GM12878 (cell line): ENCODE measurements around the gene IGSF6. TPM values are rescaled to one million over a fixed set of nuclear protein-coding genes. Genes with fewer than 3 reads are reported as not detected.

Source experiments
- ATAC-seq: fragments of 200-7000 bp; cut with Tn5 transposase; 3 replicates; pipeline ENCODE4 v1.9.1; 2020; ENCODE audit warnings: mild to moderate bottlenecking, moderate library complexity
- BruUV-seq: library from RNA; stranded (reverse); fragments of 400-500 nt; replicated peaks from 2 replicates; lab custom pipeline; 2021; lab: Mats Ljungman, UMichigan
- CTCF ChIA-PET: fragments of 300-600 bp; sonication (Branson Sonifier 250); formaldehyde crosslinking; extraction: SDS; loops from one replicate; lab custom pipeline; 2021; ENCODE audit warnings: inconsistent platforms; lab: Yijun Ruan, JAX
- POLR2A ChIA-PET: fragments of 350-600 bp; formaldehyde crosslinking; extraction: SDS; loops from one replicate; lab custom pipeline; 2021; ENCODE audit warnings: inconsistent platforms; lab: Charles Lee
- RAD21 ChIA-PET: fragments of 300-600 bp; sonication (Branson Sonifier 250); formaldehyde crosslinking; loops from one replicate; lab custom pipeline; 2023; ENCODE audit warnings: antibody characterized with exemption; ENCODE audit not compliant: unreplicated experiment; lab: Charles Lee
- SMC1A ChIA-PET: fragments of 300-600 bp; sonication (Branson Sonifier 250); formaldehyde crosslinking; loops from one replicate; lab custom pipeline; 2023; ENCODE audit not compliant: unreplicated experiment, uncharacterized antibody; lab: Charles Lee
- DNase-seq: peaks from one replicate; pipeline ENCODE4 v3.0.0-alpha.2; 2011; ENCODE audit warnings: low read depth, low spot score
- FAIRE-seq: peaks from 3 replicates; lab custom pipeline; 2011; peaks lifted over from hg19 to GRCh38; lab: Jason Lieb, UNC
- H2AFZ ChIP-seq: 2 replicates; pipeline ENCODE4 v1.6.0; 2011; ENCODE audit warnings: low read depth, low read length, control low read depth; ENCODE audit not compliant: control insufficient read depth
- H3K27ac ChIP-seq: 2 replicates; pipeline ENCODE4 v1.5.1; 2011; ENCODE audit warnings: control low read depth; ENCODE audit not compliant: control insufficient read depth, insufficient read depth
- H3K27me3 ChIP-seq, 2 experiments: replicated peaks in 1 of 2; 2 replicates each; pipeline versions ENCODE4 v1.6.0 to v1.6.1; 2011; ENCODE audit warnings: low read length in 1 of 2; ENCODE audit not compliant: control insufficient read depth in 2 of 2, insufficient read depth in 2 of 2
- H3K36me3 ChIP-seq, 2 experiments: 2 replicates each; pipeline ENCODE4 v1.5.1; 2011; ENCODE audit warnings: low read length in 1 of 2; ENCODE audit not compliant: control insufficient read depth in 2 of 2, insufficient read depth in 2 of 2
- H3K4me1 ChIP-seq: 2 replicates; pipeline ENCODE4 v1.6.1; 2011; ENCODE audit warnings: mild to moderate bottlenecking, low read length, moderate library complexity, mixed read lengths; ENCODE audit not compliant: control insufficient read depth, insufficient read depth
- H3K4me2 ChIP-seq: 2 replicates; pipeline ENCODE4 v1.6.0; 2011; ENCODE audit warnings: control low read depth; ENCODE audit not compliant: control insufficient read depth, insufficient read depth
- H3K4me3 ChIP-seq: fragments of 200-600 bp; sonication (generic); 2 replicates; pipeline ENCODE4 v1.5.1; 2016
- H3K79me2 ChIP-seq: 2 replicates; pipeline ENCODE4 v1.6.0; 2011; ENCODE audit warnings: low read length; ENCODE audit not compliant: control insufficient read depth, insufficient read depth
- H3K9ac ChIP-seq: 2 replicates; pipeline ENCODE4 v1.8.0; 2011; ENCODE audit warnings: low read length, control low read depth, mixed read lengths; ENCODE audit not compliant: control insufficient read depth, insufficient read depth
- H3K9me3 ChIP-seq: replicated peaks from 3 replicates; pipeline ENCODE4 v1.5.1; 2011; ENCODE audit warnings: mild to moderate bottlenecking, low read length; ENCODE audit not compliant: control insufficient read depth, insufficient read depth
- H4K20me1 ChIP-seq: 2 replicates; pipeline ENCODE4 v1.6.0; 2011; ENCODE audit not compliant: control insufficient read depth, insufficient read depth
- E2F8 ChIP-seq: fragments of 450-650 bp; IDR thresholded peaks from 2 replicates; pipeline ENCODE4 v1.6.1; 2018; ENCODE audit warnings: mild to moderate bottlenecking, low read depth, moderate library complexity; ENCODE audit not compliant: partially characterized antibody
- JUNB ChIP-seq: IDR thresholded peaks from 2 replicates; pipeline ENCODE4 v1.6.1; 2016; ENCODE audit warnings: antibody characterized with exemption, mild to moderate bottlenecking
- SMC3 ChIP-seq: IDR thresholded peaks from 2 replicates; pipeline ENCODE4 v1.6.1; 2011; ENCODE audit warnings: low read length, improper control_type of control experiment, borderline replicate concordance
- WGBS: methylation state at CpG from one replicate; pipeline ENCODE4 v1.1.6; 2016; ENCODE audit warnings: low lambda C conversion rate; ENCODE audit not compliant: insufficient replicate concordance, insufficient coverage; ENCODE audit errors: missing lambda C conversion rate; 5-methylcytosine and 5-hydroxymethylcytosine counted together
- in situ Hi-C: fragments of 300-500 bp; cut with MboI; formaldehyde crosslinking; loops from 9 replicates; pipeline ENCODE4 v1.14.3; 2018; ENCODE audit warnings: mixed read lengths
- intact Hi-C: fragments of 100-400 bp; cut with micrococcal nuclease; formaldehyde crosslinking; loops from one replicate; pipeline ENCODE4 v1.14.2; 2022; ENCODE audit not compliant: unreplicated experiment
- polyA plus RNA-seq, 11 experiments: library from polyadenylated mRNA; depleted of rRNA in 4 of 11; unstranded in 6 of 11; stranded (reverse) in 5 of 11; fragments of >200 nt; fragmentation: Nextera tagmentation in 4 of 11; fragmentation: Illumina TruSeq in 1 of 11; extraction: Ambion mirVana in 4 of 11; extraction: Trizol in 1 of 11; gene quantifications; 1 replicate in 1 of 11; 2 replicates in 10 of 11; pipeline versions ENCODE4 v1.2.1 to v1.2.3, GENCODE V29; 2011 to 2016; ENCODE audit warnings: inconsistent platforms in 2 of 11, missing spikeins in 2 of 11, low read depth in 1 of 11
- total RNA-seq, 4 experiments: library from RNA; depleted of rRNA in 3 of 4; stranded (reverse); fragments of >200 nt in 3 of 4; fragmentation: Illumina TruSeq in 1 of 4; extraction: Trizol in 1 of 4; gene quantifications; 2 replicates each; pipeline versions ENCODE4 v1.2.1 to v1.2.3, GENCODE V29; 2013 to 2021
- TF ChIP-seq, protein P1 (sequence below): IDR thresholded peaks from 2 replicates; pipeline ENCODE4 v1.6.1; 2011; ENCODE audit warnings: borderline replicate concordance, low read depth, mild to moderate bottlenecking, moderate library complexity, low read length; ENCODE audit not compliant: insufficient read depth, poor library complexity, severe bottlenecking

The IGSF6 gene
- total and polyA plus RNA-seq, 10 of the 15 experiments (the other 5 are each of a cell fraction or from before 2014, with no cell fraction given): 0.32 to 1.2 (median 0.72) TPM

- H3K4me2 ChIP-seq: no peak overlapping the region
- H2AFZ ChIP-seq: no peak overlapping the region
- WGBS: 93% methylated on average over 1 of the region's 1 CpG
- no TSS peak for BruUV-seq
- H3K27ac ChIP-seq: no peak overlapping the region
- ATAC-seq: no peak
- RAD21 ChIA-PET: no interaction called here
- CTCF ChIA-PET: interaction anchor here (1.7 to 6.2 kb wide), 2 partner anchors 8 to 52 kb away, joined by 9 to 176 read pairs; no protein-coding TSS in a partner anchor
- FAIRE-seq: no peak
- no peaks in the 10 kb centered on the region for H3K79me2 ChIP-seq
- peaks cover 0 to 3% of the 10 kb centered on the region in 2 experiments; a peak in 2 of 4 replicates for H3K36me3 ChIP-seq
- no peak for DNase-seq
- SMC1A ChIA-PET: interaction anchor here (0.8 to 2.8 kb wide), 3 partner anchors 9 to 52 kb away, joined by 3 to 10 read pairs (median 5); no protein-coding TSS in a partner anchor
- no peaks in the 10 kb centered on the region for H3K27me3 ChIP-seq
- H3K9ac ChIP-seq: no peak overlapping the region
- H3K9me3 ChIP-seq: no peaks in the 10 kb centered on the region
- peaks cover 29% of the 10 kb centered on the region for H3K4me1 ChIP-seq
- intact Hi-C loops: no loop called here
- POLR2A ChIA-PET: interaction anchor here (0.7 kb wide), 1 partner anchor 446 kb away, joined by 3 read pairs; no protein-coding TSS in a partner anchor
- TF ChIP-seq E2F8: no peak
- TF ChIP-seq SMC3: no peak
- TF ChIP-seq, protein P1, sequence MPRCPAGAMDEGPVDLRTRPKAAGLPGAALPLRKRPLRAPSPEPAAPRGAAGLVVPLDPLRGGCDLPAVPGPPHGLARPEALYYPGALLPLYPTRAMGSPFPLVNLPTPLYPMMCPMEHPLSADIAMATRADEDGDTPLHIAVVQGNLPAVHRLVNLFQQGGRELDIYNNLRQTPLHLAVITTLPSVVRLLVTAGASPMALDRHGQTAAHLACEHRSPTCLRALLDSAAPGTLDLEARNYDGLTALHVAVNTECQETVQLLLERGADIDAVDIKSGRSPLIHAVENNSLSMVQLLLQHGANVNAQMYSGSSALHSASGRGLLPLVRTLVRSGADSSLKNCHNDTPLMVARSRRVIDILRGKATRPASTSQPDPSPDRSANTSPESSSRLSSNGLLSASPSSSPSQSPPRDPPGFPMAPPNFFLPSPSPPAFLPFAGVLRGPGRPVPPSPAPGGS: no peak
- 0 out of 2 replicates have a peak, but pooled peaks have one; percentile 18 for TF ChIP-seq JUNB
- TF ChIP-seq, all 136 proteins: peak for 1
- in situ Hi-C loops: loop anchor here (10.0 kb wide), 1 partner anchor 50 kb away; no protein-coding TSS in a partner anchor
- Histone ChIP-seq H4K20me1 (no peaks in the 10 kb centered on the region), H3K4me3 (no peak overlapping the region)
Observed at GRCh38 chr16:21654466-21654865, 2.1 kb upstream of the IGSF6 start.
